ENCODE results near the gene UBTD2.
"Not testable (repeated sequence)": the region's sequence is repeated elsewhere in the genome, so short reads cannot be mapped to it uniquely, and the experiment has no call there.

UBTD2 gene

DNA sequence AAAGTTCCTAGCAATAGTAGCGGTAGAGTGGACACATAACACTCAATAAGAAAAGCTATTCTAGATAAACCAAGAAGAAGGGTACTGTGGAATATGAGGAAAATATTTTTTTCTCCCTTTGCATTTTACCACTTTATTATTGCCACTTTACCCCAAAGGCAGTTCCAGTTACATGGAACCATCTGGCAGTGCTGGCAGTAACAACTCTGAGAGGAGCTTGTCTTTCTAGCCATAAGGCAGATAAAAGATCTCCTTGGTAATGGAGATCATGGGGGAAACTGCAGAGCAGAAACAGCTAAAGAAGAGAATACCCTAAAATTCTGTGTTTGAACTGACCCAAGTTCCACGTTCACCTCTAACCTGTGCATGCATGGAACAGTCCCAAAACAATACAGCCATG, 38.5 kb downstream of the UBTD2 start:
- ATAC-seq = no peak

GRCh38 chr5:172243302-172243701, 40.3 kb downstream of the UBTD2 start:
- no peak for ATAC-seq

DNA sequence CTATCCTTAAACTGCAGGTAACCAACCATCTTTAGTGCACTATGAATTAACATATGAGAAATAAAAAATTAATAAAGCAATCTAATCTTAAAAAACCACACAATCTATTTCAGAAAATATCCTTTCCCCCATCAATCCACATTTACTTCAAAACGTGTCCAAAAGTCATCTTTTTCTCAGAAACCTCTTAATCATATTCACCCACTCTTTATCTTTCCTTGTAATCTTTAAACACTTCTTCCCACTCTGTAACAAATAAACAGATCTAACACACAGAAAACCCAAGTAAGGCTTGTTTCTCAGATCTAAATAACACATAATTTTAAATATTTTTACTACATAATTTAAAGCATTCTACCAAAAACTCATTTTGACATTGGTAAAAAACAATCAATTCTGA, 45.2 kb downstream of the UBTD2 start:
- ATAC-seq = peak; percentile 48 to 51

GRCh38 chr5:172235827-172236736, 47.5 kb downstream of the UBTD2 start:
- ATAC-seq = no peak

GRCh38 chr5:172235132-172235780, 48.3 kb downstream of the UBTD2 start:
- no peak for ATAC-seq

- ATAC-seq = no peak
Observed at GRCh38 chr5:172234031-172234430, 49.5 kb downstream of the UBTD2 start.

DNA sequence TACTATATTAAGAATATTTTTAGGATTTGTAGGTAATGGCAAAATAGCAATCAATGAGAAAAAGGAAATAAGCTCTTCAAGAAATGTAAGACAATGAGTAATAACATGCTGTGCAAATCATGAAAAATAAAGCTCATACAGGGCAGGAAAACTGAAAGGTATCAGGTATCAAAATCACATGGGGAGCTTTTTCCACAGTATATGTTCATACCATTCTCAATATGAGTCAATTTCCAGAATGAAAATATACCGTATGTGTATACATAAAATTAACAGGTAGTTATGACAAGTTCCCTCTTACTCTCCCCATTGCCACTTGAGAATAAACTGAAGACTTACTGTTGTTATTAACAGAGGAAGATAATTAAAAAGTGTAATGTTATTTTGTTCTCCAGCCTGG, 53.7 kb downstream of the UBTD2 start:
- peak; percentile 64 to 88 for ATAC-seq

GRCh38 chr5:172224996-172225395, 58.6 kb downstream of the UBTD2 start:
- no peak for ATAC-seq

GRCh38 chr5:172223901-172224873, 59.4 kb downstream of the UBTD2 start:
- ATAC-seq = peak; percentile 87 to 92

GRCh38 chr5:172219296-172219695, 64.3 kb downstream of the UBTD2 start:
- no peak for ATAC-seq

DNA sequence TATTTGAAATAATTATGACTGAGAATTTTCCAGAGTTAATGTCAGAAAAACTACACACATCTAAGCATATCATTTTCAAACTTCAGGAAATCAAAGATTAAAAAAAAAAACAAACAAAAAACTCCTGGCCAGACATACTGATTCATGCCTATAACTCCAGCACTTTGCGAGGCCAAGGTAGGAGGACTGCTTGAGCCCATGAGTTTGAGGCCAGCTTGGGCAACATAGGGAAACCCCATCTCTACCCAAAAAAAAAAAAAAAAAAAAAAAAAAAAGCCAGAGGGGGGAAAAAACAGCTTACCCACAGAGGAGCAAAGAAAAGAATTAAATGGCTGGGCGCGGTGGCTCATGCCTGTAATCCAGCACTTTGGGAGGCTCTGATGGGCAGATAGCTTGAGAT, 67.2 kb downstream of the UBTD2 start:
- ATAC-seq = no peak

DNA sequence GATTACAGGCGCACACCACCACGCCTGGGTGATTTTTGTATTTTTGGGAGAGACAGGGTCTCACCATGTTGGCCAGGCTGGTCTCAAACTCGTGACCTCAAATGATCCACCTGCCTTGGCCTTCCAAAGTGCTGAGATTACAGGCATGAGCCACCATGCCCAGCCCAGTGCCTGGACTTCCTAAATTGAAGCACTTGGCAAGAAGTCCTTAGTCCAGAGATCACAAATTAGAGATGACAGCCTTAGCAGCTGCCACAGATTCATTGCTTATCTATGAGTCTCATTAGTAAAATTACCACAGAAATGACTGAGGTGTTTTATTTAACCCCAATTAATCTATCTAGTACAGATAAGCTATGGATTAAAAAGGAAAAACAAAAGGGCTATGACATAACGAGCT, 70.4 kb downstream of the UBTD2 start:
- no peak for ATAC-seq

DNA sequence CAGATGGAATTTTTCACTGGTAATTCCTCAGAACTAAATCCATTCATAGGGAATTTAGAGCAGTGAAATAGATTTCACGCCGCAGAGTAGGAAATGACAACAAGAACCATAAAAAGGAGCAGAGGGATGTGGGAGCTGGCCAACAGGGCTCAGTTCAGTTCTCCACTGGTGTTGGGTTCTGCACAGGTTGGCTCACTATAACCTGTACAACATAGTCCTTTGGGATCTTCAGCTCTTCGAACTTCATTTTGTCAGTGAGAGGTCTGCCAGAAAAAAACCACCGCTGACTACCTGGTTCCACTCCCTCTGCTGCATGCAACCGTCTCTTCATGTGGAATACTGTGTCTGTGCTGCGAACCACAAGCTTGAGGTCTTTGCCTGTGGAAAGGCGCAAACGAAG, 71.9 kb downstream of the UBTD2 start:
- ATAC-seq = no peak

DNA sequence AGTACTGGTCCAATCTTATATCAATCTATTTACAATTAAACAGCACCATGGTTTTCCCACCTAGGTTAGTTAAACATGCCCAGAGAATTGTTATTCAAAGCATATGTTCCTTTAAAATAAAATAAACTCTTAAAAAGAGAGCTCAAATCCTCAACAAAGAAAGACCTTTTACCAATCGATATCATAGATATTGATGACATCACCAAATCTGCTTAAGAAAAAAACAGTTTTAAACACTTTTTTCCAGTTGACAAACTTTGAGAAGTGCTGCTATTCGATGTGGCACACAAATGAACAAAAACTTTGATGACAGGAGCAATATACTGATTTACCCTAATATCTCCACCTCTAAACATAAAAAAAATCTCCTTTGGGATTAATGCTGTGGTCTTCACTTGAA, 73.8 kb downstream of the UBTD2 start:
- ATAC-seq = no peak

DNA sequence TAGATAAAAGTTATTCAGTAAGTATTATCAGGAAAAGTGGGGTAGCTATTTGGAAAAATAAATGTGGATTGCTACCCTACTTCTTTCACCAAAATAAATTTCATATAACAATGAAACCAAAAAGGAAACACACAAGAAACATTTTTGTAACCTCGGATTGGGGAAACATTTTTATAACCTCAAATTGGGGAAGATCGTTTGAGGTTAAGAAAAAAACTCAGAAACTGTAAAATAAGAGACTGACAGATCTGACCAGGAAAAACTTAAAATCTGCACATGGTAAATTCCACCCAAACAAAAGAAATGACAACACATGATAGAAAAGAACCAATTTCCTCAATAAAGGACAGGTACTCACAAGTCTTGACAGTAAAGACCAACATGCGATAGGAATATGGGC, 76.1 kb downstream of the UBTD2 start:
- no peak for ATAC-seq

- ATAC-seq = not testable (repeated sequence)
Observed at GRCh38 chr5:172205984-172206383, 77.6 kb downstream of the UBTD2 start.

GRCh38 chr5:172200476-172200875, 83.1 kb downstream of the UBTD2 start:
- no peak for ATAC-seq

DNA sequence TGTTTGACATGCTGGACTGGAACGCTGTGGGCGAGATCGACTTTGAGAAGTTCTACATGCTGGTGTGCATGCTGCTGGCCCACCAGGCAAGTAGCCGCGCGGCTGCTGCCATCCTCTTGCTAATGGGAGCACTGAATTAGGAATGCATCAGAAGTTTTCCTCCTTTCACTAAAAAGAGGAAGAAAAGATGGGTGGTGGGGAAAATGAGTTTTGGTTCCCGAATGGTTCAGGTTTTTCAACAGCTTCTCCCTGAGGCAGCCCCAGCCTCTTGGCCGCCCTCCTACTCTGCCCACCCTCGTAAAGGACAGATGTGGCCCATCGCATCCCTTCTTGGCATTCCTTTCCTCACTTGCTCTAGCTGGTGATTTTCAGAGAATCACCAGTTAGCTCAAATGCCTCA, 84.1 kb downstream of the UBTD2 start:
- no peak for ATAC-seq

DNA sequence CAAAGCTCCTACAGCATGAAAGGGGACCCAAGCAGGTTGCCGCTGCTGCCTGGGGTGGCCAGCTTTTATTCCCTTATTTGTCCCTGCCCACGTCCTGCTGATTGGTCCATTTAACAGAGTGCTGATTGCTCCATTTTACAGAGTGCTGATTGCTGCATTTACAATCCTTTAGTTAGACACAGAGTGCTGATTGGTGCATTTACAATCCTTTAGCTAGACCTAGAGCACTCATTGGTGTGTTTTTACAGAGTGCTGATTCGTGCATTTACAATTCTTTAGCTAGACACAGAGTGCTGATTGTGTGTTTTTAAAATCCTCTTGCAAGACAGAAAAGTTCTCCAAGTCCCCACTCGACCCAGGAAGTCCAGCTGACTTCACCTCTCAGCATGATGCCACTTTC, 85.8 kb downstream of the UBTD2 start:
- not testable (repeated sequence) for ATAC-seq

DNA sequence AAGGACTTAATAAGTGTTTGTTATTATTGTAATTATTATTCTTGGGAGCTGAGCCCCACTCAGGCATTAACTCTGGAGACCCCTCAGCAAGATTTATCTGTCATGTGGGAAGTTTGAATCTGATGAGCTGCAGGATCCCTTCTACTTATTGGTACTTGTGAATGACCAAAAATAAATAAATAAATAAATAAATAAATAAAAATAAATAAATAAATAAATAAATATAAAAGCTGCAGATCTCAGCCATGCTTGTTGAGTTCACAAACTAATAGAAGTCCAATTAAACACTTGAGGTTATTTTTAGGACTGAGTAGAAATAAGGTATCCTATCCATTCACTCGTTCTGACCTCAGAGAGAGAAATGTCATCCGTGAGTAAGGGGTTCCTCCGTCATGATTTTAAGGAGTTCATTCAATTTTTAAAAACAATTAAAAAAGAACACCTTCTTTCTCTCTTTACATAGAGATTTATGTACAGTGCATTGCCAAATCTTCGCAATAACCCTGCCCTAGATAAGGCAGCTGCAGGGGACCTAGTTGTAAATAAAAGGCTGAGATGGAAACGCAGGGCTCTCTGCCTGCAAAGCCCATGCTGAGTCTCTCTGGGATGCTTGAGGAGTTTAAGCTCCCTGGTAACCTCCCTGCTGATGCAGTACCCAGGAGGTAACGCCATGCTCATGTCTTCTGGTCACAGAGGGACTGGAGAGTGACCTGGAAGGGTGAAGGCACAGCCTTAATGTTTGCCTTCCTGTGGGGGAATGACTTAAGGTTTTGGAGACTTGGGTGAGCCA, 88.4 kb downstream of the UBTD2 start:
- ATAC-seq = no peak

DNA sequence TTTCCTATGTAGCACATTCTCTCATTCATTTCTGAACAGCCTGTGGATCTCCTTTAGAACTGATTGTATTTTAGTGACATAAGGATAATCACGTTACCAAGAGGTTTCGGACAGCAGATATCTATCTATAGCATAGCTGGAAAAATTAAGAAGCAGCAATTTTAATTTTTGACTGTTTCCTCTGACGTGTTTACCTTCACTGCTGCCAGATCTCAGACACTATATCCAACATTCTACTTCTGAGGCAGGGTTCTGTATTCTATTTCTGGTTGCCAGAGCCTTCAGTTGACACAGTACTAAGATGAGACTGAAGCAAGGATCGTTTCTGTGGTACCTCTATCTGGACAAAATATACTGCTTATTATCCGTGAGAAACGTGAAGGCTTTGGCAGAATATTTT, 89.7 kb downstream of the UBTD2 start, which contains the start of gene EFCAB9:
Gene EFCAB9, plus strand, starts transcription at position 301 of the 400 bp plus-strand sequence. Its CDS starts 1 bp downstream, at position 302.
- ATAC-seq = no peak

DNA sequence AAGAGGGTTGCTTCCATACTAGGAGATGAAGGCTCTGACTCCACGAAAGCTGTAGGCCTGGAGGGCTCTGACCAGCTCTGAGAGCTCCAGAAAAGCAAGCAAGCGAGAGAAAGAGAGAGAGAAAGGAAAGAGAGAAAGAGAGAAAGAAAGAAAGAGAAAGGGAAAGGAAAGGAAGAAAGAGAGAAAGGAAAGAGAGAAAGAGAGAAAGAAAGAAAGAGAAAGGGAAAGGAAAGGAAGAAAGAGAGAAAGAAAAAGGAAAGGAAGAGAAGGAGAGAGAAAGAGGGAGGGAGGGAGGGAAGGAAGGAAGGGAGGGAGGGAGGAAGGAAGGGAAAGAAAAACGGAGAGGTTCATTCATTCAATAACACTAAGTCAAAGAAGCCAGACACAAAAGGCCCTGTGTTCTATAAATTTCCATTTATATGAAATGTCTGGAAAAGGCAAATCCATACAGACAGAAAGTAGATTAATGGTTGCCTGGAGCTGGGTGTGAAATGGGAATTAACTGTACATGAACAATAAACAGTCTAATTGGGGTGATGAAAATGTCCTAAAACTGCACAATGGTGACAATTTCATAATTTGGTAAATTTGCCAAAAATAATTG, 93.8 kb downstream of the UBTD2 start:
- no peak for ATAC-seq

Data from activated CD4-positive, CD25-positive, alpha-beta regulatory T cell treated with anti-CD3 and anti-CD28 coated beads, Interleukin-2, amount 50 U/mL, for 24 hours (primary cell).